Embryonic facial prominence (tissue), 1 donor: Measurements from ENCODE around the gene PLEKHM2.

Experiments used
- DNase-seq: peaks from one replicate; pipeline ENCODE4 v3.0.0-alpha.2; 2016; ENCODE audit errors: extremely low spot score

PLEKHM2 gene

GRCh38 chr1:15739259-15739658, 55.1 kb downstream of the PLEKHM2 start:
- no peak for DNase-seq

GRCh38 chr1:15739745-15740144, 55.6 kb downstream of the PLEKHM2 start:
- DNase-seq: no peak

- DNase-seq: no peak
Observed at GRCh38 chr1:15740924-15741850, 57.1 kb downstream of the PLEKHM2 start.

DNA sequence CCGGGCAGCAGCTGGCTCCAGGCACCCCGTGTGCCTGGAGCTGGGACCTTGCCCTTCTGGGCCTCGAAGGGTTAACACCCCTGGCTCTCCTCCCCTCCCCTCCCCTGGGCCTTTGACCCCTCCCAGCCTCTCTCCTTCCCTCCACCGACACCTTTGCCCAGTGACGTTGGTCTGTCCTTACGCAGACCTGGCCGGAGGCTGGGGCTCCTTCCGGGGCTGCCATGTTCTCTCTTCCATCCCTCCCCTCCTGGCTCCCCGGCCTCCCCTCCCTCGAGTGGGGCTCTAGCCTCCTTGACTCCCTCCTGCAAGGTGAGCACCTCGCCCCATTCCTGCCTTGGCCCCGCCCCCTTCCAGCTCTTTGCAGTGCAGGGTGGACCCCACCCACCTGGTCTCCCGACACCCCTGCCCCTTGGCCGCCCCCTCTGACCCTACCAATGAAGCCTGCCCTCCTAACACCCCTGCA, 58.2 kb downstream of the PLEKHM2 start, which contains the start of gene TMEM82:
Gene TMEM82 (plus strand): TSS at position 161 of the 463 bp plus-strand sequence. CDS start 61 bp downstream, at position 222.
- no peak for DNase-seq

DNA sequence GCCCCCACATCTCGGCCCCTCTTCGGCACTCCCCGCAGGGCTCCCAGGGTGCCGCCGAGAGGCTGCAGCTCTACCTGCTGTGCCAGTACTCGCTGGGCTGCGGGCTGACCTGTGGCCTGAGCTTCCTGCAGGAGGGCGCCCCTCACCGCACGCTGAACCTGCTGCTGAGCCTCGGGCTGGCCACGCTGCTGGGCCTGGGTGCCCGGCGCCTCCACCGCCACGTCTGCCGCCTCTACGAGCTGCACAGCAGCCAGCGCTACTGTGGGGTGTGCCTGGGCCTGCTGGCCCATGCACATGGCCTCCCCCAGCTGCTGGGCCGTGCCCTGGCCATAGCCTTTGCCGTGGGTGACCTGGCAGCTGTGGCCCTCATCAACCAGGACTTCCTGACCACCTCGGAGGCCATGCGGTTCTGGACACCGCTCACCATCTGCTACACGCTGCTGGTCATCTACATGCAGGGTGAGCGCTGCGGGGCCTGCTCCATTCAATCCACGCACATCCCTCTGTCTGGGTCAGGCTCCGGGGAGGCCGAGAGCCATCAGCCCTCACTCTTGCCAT, 60.1 kb downstream of the PLEKHM2 start:
- DNase-seq: no peak

DNA sequence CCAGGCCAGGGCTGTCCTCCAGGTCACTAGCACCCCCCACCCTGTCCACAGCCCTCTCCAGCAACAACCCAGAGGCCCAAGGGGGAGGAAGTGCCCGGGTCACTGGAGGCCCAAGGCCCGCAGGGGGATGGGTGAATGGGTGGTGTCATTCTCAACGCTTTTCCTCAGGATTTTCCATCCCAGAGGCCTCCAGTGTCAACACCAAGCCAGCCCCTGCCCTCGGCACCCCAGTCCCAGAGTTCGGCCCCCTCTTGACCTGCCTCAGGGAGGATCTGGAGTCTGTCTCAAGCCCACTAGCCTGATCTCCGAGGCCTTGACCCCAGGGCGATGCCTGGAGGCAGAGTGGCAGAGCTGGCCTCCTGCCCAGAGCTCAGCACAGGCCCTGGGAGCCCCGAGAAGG, 63.3 kb downstream of the PLEKHM2 start:
- DNase-seq: no peak

- DNase-seq: no peak
Observed at GRCh38 chr1:15748264-15748663, 64.1 kb downstream of the PLEKHM2 start.

- no peak for DNase-seq
Observed at GRCh38 chr1:15748690-15749398, 64.7 kb downstream of the PLEKHM2 start.

GRCh38 chr1:15749399-15750291, 65.5 kb downstream of the PLEKHM2 start:
- no peak for DNase-seq

- no peak for DNase-seq
Observed at GRCh38 chr1:15750924-15751323, 66.8 kb downstream of the PLEKHM2 start.

DNA sequence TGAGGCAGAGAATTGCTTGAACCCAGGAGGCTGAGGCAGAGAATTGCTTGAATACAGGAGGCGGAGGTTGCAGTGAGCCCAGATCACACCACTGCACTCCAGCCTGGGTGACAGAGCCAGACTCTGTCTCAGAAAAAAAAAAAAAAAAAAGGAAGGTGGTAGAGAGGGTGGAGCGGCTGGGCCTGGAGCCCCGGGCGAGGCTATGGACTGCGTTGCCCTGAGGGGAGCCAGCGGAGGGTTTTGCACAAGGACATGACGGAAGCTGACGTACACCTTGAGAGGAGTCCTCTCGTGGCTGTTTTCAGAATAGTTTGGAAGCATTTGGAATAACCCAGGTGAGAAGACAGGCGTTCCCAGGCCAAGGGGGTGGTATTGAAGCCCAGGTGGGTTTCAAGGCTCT, 67.6 kb downstream of the PLEKHM2 start:
- DNase-seq: no peak

GRCh38 chr1:15753776-15754175, 69.7 kb downstream of the PLEKHM2 start:
- DNase-seq: no peak

DNA sequence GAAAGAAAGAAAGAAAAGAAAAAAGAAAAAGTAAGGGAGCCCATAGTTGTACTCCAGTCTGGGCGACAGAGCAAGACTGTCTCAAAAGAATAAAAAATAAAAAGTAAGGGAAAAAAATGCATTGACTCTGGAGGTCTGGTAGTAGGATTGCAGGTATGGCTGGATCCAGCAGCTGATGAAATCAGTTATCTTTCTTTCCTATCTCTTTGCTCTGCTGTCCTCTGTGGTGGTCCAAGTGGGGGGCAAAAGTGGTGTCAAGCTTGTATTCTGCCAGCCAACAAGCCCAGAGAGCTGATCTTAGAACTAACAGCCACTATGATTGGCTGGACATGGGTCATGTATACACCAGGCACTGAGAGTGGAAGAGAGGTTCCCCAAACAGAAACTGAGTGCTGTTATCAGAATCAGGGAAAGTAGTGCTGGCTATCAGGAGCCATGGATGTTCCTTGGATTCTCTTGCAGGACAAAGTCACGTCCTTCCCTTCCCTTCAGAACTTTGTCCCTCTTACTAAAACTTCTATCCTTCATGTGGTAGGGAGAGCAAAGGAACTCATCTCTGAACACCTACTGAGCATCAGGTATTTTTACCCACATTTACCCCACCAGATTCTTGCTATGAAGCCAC, 71.0 kb downstream of the PLEKHM2 start:
- no peak for DNase-seq

DNA sequence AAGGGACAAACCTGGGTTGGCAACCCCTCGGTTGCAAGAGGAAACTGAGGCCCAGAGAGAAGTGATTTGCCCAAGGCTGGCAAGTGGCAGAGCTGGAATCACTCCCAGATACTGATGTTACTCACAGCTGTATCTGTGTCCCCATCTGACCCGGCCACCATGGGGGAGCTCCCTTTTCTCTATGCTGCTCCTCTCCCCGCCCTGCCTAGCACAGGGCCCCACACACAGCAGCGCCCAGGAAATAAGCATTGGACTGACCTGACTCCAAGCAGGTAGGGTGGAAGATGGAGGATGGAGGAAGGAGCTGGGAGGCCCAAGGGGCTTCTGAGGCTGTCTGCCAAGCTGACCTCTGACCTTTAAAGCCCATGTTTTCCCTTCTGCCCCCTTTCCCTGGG, 71.5 kb downstream of the PLEKHM2 start:
- no peak for DNase-seq

- no peak for DNase-seq
Observed at GRCh38 chr1:15756143-15757015, 72.3 kb downstream of the PLEKHM2 start.

DNA sequence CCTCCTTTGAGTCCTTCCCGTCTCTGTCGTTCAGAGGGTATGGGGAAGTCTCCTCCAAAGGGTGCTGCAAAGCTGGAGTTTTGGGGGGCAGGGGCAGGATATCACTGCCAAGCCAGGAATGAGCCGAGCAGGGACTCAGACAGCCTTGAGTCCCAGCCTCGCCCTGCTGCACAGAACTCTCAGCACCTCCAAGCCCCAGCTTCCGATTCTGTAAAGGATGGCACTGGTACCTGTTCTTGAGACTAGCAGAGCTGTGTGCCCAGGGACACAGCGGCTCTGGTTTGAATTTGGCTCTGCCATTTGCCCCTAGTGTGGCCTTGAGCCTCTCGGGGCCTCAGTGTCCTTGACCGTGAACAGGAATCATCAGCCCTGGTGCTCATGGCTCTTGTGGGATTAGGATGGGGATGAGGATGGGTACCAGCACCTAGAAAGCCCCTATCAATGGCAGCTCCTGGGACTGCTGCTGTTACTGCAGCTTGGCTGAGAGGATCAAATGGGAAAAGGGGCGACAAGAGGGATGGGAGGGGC, 73.0 kb downstream of the PLEKHM2 start:
- DNase-seq: no peak

DNA sequence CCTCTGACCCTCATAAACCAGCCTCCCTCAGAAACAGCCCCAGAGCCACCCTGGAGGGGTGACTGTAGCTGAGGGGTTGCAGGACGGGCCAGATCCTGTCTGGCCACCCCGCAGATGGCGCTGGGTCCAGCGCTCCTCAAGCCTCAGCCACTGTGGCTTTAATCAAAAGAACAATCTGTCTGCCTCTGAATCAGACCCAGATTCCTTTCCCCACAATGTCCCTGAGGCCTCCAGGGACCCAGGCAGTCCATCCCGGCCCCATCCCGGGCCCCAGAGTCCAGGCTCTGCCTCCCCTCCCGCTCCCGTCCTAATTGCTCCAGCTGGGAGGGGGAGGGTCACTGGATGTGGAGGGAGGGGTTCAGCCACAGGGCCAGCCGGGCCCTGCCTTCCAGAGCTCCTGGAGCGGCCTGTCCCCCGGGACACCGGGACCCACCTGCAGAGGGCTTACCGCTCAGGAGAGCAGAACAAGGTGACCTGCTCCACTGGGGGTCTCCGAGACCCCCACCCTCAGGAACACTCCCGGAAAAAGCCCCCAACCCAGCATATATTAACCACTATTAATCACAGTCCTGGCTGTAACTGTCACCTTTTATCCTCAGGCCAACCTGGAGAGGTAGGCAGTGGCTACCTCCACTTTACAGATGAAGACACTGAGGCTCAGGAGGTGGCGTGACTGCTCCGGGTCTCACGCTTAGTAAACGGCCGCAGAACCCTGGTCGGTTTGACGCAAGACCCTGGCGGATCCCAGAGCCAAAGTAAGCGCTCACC, 73.6 kb downstream of the PLEKHM2 start:
- no peak for DNase-seq

GRCh38 chr1:15758343-15758931, 74.3 kb downstream of the PLEKHM2 start, which contains the start of gene FBLIM1:
Gene FBLIM1, plus strand, starts transcription at chr1:15758795. Its CDS starts 6,189 bp downstream, at chr1:15764984.
- DNase-seq: no peak
